ENCODE measurements around the gene ESM1.

ESM1 gene

DNA sequence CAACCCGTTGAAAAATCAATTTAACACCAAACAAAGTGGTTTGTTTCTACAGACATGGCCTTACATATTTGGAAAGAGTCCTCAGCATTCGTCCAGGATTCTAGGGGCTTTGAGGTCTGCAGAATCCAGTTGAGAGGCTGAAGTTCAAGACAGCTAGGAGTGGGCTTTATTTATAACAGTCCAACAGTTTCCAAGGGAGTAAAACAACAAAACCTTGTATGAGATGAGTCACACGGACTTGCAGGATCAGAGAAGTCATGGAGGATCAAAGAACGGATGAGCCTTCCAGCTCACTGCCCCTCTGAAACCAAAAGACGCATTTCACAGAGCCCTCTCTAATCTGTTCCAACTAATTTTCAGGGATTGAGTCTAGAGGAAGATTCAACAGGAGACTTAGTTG, 11.1 kb upstream of the ESM1 start:
- no peaks in the 10 kb centered on the region for H3K4me1 ChIP-seq (ENCODE audit: control insufficient read depth, low read length)
- H3K27ac ChIP-seq (ENCODE audit: low read depth, low read length) = no peak overlapping the region
- H3F3A ChIP-seq (ENCODE audit: control insufficient read depth, insufficient read depth) = no peaks in the 10 kb centered on the region
- H3K79me2 ChIP-seq (ENCODE audit: control insufficient read depth, low read length) = no peaks in the 10 kb centered on the region
- no peaks in the 10 kb centered on the region for H3K27me3 ChIP-seq (ENCODE audit: control insufficient read depth, low read length)
- no peak overlapping the region for H3K4me3 ChIP-seq (ENCODE audit: low read length)
- H3K36me3 ChIP-seq (ENCODE audit: control insufficient read depth, low read length) = no peaks in the 10 kb centered on the region
- no peaks in the 10 kb centered on the region for H3K9me3 ChIP-seq (ENCODE audit: control insufficient read depth, insufficient read depth, low read length)
- no peaks in the 10 kb centered on the region for H3K9me2 ChIP-seq (replicated peaks; ENCODE audit: control insufficient read depth, low read length)
- TF ChIP-seq, protein P1, sequence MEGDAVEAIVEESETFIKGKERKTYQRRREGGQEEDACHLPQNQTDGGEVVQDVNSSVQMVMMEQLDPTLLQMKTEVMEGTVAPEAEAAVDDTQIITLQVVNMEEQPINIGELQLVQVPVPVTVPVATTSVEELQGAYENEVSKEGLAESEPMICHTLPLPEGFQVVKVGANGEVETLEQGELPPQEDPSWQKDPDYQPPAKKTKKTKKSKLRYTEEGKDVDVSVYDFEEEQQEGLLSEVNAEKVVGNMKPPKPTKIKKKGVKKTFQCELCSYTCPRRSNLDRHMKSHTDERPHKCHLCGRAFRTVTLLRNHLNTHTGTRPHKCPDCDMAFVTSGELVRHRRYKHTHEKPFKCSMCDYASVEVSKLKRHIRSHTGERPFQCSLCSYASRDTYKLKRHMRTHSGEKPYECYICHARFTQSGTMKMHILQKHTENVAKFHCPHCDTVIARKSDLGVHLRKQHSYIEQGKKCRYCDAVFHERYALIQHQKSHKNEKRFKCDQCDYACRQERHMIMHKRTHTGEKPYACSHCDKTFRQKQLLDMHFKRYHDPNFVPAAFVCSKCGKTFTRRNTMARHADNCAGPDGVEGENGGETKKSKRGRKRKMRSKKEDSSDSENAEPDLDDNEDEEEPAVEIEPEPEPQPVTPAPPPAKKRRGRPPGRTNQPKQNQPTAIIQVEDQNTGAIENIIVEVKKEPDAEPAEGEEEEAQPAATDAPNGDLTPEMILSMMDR (IDR thresholded peaks at IDR 0.05; ENCODE audit: low read depth, low read length, poor library complexity, severe bottlenecking) = no peak
- no peak for TF ChIP-seq EZH2phosphoT487 (IDR thresholded peaks at IDR 0.05; ENCODE audit: borderline replicate concordance, low read length)
- no peaks in the 10 kb centered on the region for H4K20me1 ChIP-seq (ENCODE audit: control insufficient read depth, insufficient read depth, low read depth, low read length)
- H3K4me2 ChIP-seq (ENCODE audit: low read length) = no peak overlapping the region

DNA sequence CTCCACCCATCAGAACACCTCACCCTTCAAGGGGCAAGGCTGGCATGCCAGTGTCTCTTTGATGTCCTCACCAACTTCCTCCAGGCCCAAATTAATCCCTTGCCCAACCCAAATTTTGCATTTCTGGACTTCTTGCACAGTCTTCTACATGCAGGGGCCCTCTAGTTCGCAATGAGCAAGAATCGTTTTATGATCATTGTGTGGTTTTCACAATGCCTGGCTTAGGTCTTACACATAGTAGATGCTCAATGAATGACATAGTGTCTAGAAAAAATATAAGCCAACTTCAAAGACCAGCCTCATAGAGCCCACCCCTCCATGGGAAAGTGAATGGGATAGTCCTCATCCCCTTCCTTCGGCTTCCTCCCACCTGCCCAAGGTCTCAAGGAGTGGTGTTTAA, 9.8 kb upstream of the ESM1 start:
- no peaks in the 10 kb centered on the region for H4K20me1 ChIP-seq (ENCODE audit: control insufficient read depth, insufficient read depth, low read depth, low read length)
- H3K4me2 ChIP-seq (ENCODE audit: low read length) = no peak overlapping the region
- no peaks in the 10 kb centered on the region for H3K9me3 ChIP-seq (ENCODE audit: control insufficient read depth, insufficient read depth, low read length)
- H3K4me1 ChIP-seq (ENCODE audit: control insufficient read depth, low read length) = no peaks in the 10 kb centered on the region
- H3K9me2 ChIP-seq (replicated peaks; ENCODE audit: control insufficient read depth, low read length) = no peaks in the 10 kb centered on the region
- H3F3A ChIP-seq (ENCODE audit: control insufficient read depth, insufficient read depth) = no peaks in the 10 kb centered on the region
- no peak overlapping the region for H3K27ac ChIP-seq (ENCODE audit: low read depth, low read length)
- H3K27me3 ChIP-seq (ENCODE audit: control insufficient read depth, low read length) = no peaks in the 10 kb centered on the region
- no peaks in the 10 kb centered on the region for H3K79me2 ChIP-seq (ENCODE audit: control insufficient read depth, low read length)
- H3K36me3 ChIP-seq (ENCODE audit: control insufficient read depth, low read length) = no peaks in the 10 kb centered on the region
- no peak overlapping the region for H3K4me3 ChIP-seq (ENCODE audit: low read length)
- TF ChIP-seq, protein P1 (IDR thresholded peaks at IDR 0.05; ENCODE audit: low read depth, low read length, poor library complexity, severe bottlenecking) = no peak
- TF ChIP-seq EZH2phosphoT487 (IDR thresholded peaks at IDR 0.05; ENCODE audit: borderline replicate concordance, low read length) = no peak

DNA sequence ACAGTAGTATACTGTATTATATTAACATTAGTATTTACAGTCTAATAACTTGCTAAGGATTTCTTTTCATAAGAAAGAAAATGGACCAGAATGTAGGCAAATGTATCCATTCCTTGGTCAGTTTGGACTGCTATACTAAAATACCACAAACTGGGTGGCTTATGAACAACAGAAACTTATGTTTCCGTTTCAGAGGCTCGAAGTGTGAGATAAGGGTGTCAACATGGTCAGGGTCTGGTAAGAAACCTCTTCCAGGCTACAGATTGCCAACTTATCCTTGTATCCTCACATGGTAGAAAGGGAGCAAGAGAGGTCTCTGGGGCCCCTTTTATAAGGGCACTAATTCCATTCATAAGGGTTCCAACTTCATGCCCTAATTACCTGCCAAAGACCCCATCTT, 9.2 kb upstream of the ESM1 start:
- H3K27ac ChIP-seq (ENCODE audit: low read depth, low read length) = no peak overlapping the region
- TF ChIP-seq, protein P1 (IDR thresholded peaks at IDR 0.05; ENCODE audit: low read depth, low read length, poor library complexity, severe bottlenecking) = no peak
- no peak for TF ChIP-seq EZH2phosphoT487 (IDR thresholded peaks at IDR 0.05; ENCODE audit: borderline replicate concordance, low read length)
- no peak overlapping the region for H3K4me2 ChIP-seq (ENCODE audit: low read length)
- no peaks in the 10 kb centered on the region for H3K36me3 ChIP-seq (ENCODE audit: control insufficient read depth, low read length)
- no peaks in the 10 kb centered on the region for H3K9me3 ChIP-seq (ENCODE audit: control insufficient read depth, insufficient read depth, low read length)
- H3K27me3 ChIP-seq (ENCODE audit: control insufficient read depth, low read length) = no peaks in the 10 kb centered on the region
- no peaks in the 10 kb centered on the region for H3K4me1 ChIP-seq (ENCODE audit: control insufficient read depth, low read length)
- no peaks in the 10 kb centered on the region for H3K9me2 ChIP-seq (replicated peaks; ENCODE audit: control insufficient read depth, low read length)
- H3K4me3 ChIP-seq (ENCODE audit: low read length) = no peak overlapping the region
- no peaks in the 10 kb centered on the region for H3K79me2 ChIP-seq (ENCODE audit: control insufficient read depth, low read length)
- no peaks in the 10 kb centered on the region for H4K20me1 ChIP-seq (ENCODE audit: control insufficient read depth, insufficient read depth, low read depth, low read length)
- H3F3A ChIP-seq (ENCODE audit: control insufficient read depth, insufficient read depth) = no peaks in the 10 kb centered on the region

DNA sequence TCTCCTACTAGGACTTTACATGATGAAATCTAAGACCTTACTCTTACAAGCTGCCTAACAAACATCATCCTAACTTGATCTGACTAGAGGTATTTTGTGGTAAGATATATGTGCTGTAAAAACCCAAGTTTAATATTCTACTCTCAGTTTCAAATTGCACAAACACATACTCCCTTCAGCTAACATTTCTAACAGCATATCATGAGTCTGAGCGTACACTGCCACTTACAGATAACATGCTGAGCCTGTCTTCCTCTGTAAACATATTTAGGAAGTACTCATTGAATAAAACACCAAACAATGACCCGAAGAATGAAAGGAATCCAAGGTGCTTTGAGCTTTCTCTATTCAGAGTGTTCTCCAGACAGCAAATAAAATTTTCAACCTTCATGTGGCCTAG, 7.9 kb upstream of the ESM1 start:
- H3K4me3 ChIP-seq (ENCODE audit: low read length) = no peak overlapping the region

More for the DNA sequence above, 7.9 kb upstream of the ESM1 start:
- Histone ChIP-seq H3K9me2 (replicated peaks; ENCODE audit: control insufficient read depth, low read length) (no peaks in the 10 kb centered on the region), H3K27ac (ENCODE audit: low read depth, low read length) (no peak overlapping the region), H3K27me3 (ENCODE audit: control insufficient read depth, low read length) (no peaks in the 10 kb centered on the region), H3K4me1 (ENCODE audit: control insufficient read depth, low read length) (no peaks in the 10 kb centered on the region), H3F3A (ENCODE audit: control insufficient read depth, insufficient read depth) (no peaks in the 10 kb centered on the region), H3K36me3 (ENCODE audit: control insufficient read depth, low read length) (no peaks in the 10 kb centered on the region), H3K79me2 (ENCODE audit: control insufficient read depth, low read length) (no peaks in the 10 kb centered on the region), H3K4me2 (ENCODE audit: low read length) (no peak overlapping the region), H3K9me3 (ENCODE audit: control insufficient read depth, insufficient read depth, low read length) (no peaks in the 10 kb centered on the region), H4K20me1 (ENCODE audit: control insufficient read depth, insufficient read depth, low read depth, low read length) (no peaks in the 10 kb centered on the region)
- no peak for TF ChIP-seq EZH2phosphoT487 (IDR thresholded peaks at IDR 0.05; ENCODE audit: borderline replicate concordance, low read length)
- TF ChIP-seq, protein P1 (IDR thresholded peaks at IDR 0.05; ENCODE audit: low read depth, low read length, poor library complexity, severe bottlenecking) = no peak

Data from DOHH2 (cell line).